DND-41 (cell line): ENCODE data around the gene TDRD1.

Experiments
- CTCF ChIP-seq: IDR thresholded peaks from 2 replicates; pipeline ENCODE4 v1.5.1; 2012; ENCODE audit warnings: borderline replicate concordance, low read length, moderate library complexity, mild to moderate bottlenecking; ENCODE audit not compliant: poor library complexity, severe bottlenecking; ENCODE audit errors: extremely low read depth
- EZH2 ChIP-seq: IDR thresholded peaks from 3 replicates; pipeline ENCODE4 v1.6.1; 2012; ENCODE audit warnings: borderline replicate concordance, low read depth, mild to moderate bottlenecking, moderate library complexity, low read length, inconsistent platforms; ENCODE audit not compliant: severe bottlenecking

DNA sequence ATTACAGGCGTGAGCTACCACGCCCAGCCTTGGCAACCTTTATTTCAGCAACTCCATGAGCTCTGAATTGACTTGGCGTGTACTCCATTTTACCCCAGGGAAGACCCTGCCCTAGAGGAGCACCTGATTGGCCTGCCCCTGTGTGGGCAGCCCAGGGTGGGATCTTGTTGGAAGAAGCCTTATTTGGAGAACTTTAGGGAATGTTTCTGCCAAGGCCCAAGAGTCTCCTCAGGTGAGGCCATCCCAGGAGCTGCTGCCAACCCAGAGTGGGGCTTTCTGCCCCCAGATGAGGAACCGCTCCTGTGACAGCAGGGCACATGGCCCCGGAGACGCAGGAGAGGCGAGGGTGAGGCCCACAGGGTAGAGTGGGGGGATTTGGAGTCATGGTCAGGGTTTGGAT, 101.9 kb downstream of the TDRD1 start:
- no peak for TF ChIP-seq CTCF
- no peak for TF ChIP-seq EZH2
